IPS-NIHi7 (cell line): ENCODE measurements around the gene MUC6.

Experiments used
- DNase-seq: peaks from one replicate; pipeline ENCODE4 v3.0.0; 2012; ENCODE audit warnings: mixed read lengths; ENCODE audit errors: extremely low spot score

MUC6 gene

GRCh38 chr11:1009371-1009770 is 27.1 kb downstream of the MUC6 start:
- no peak for DNase-seq

- no peak for DNase-seq
These were observed 27.7 kb downstream of the MUC6 start for GRCh38 chr11:1008803-1009145.

- DNase-seq: no peak
These were observed 28.3 kb downstream of the MUC6 start for GRCh38 chr11:1008001-1008802.

GRCh38 chr11:1007279-1007678 is 29.2 kb downstream of the MUC6 start:
- DNase-seq: no peak

GRCh38 chr11:1006762-1007161 is 29.8 kb downstream of the MUC6 start:
- no peak for DNase-seq

GRCh38 chr11:1005928-1006327 is 30.6 kb downstream of the MUC6 start:
- DNase-seq: no peak

GRCh38 chr11:1003159-1003558 is 33.4 kb downstream of the MUC6 start:
- DNase-seq: no peak

GRCh38 chr11:1002406-1002984 is 34.0 kb downstream of the MUC6 start:
- DNase-seq: no peak

GRCh38 chr11:1001617-1002405 is 34.7 kb downstream of the MUC6 start:
- DNase-seq: no peak

- no peak for DNase-seq
These were observed 35.9 kb downstream of the MUC6 start for GRCh38 chr11:1000357-1001278.

GRCh38 chr11:999009-999408 is 37.5 kb downstream of the MUC6 start:
- no peak for DNase-seq

- no peak for DNase-seq
These were observed 38.6 kb downstream of the MUC6 start for GRCh38 chr11:997907-998306.

- no peak for DNase-seq
These were observed 39.8 kb downstream of the MUC6 start for GRCh38 chr11:996681-997080.

- DNase-seq: no peak
These were observed 40.6 kb downstream of the MUC6 start for GRCh38 chr11:995752-996420.

GRCh38 chr11:995044-995751 is 41.3 kb downstream of the MUC6 start:
- no peak for DNase-seq

GRCh38 chr11:993632-994167 is 42.8 kb downstream of the MUC6 start:
- DNase-seq: no peak

- no peak for DNase-seq
These were observed 43.9 kb downstream of the MUC6 start for GRCh38 chr11:992577-992976.

GRCh38 chr11:991711-992307 is 44.7 kb downstream of the MUC6 start:
- no peak for DNase-seq

GRCh38 chr11:991034-991433 is 45.5 kb downstream of the MUC6 start:
- DNase-seq: no peak

- DNase-seq: no peak
These were observed 46.4 kb downstream of the MUC6 start for GRCh38 chr11:990101-990500.
